HG03520 (cell line): ENCODE data around the gene GRIK3.

ENCODE experiments used
- ATAC-seq: cut with Tn5 transposase; IDR thresholded peaks from one replicate; pipeline ENCODE4 v1.9.1; 2021; ENCODE audit warnings: mild to moderate bottlenecking, moderate library complexity; ENCODE audit not compliant: unreplicated experiment

The GRIK3 gene

GRCh38 chr1:36982709-36983108 lies 51.6 kb downstream of the GRIK3 start:
- no peak for ATAC-seq

- no peak for ATAC-seq
Observed at GRCh38 chr1:36981771-36982622, 52.3 kb downstream of the GRIK3 start.

GRCh38 chr1:36981126-36981525 lies 53.2 kb downstream of the GRIK3 start:
- ATAC-seq, result no peak

- ATAC-seq, result no peak
Observed at GRCh38 chr1:36977731-36978406, 56.4 kb downstream of the GRIK3 start.

- ATAC-seq, result no peak
Observed at GRCh38 chr1:36975642-36976041, 58.7 kb downstream of the GRIK3 start.

GRCh38 chr1:36973056-36973455 lies 61.3 kb downstream of the GRIK3 start:
- no peak for ATAC-seq

GRCh38 chr1:36971852-36972618 lies 62.3 kb downstream of the GRIK3 start:
- no peak for ATAC-seq

GRCh38 chr1:36968730-36969129 lies 65.6 kb downstream of the GRIK3 start:
- no peak for ATAC-seq

GRCh38 chr1:36966242-36966641 lies 68.1 kb downstream of the GRIK3 start:
- no peak for ATAC-seq

GRCh38 chr1:36965275-36966159 lies 68.8 kb downstream of the GRIK3 start:
- no peak for ATAC-seq

GRCh38 chr1:36964830-36965229 lies 69.5 kb downstream of the GRIK3 start:
- ATAC-seq, result no peak

GRCh38 chr1:36963006-36963405 lies 71.3 kb downstream of the GRIK3 start:
- no peak for ATAC-seq

GRCh38 chr1:36961062-36961615 lies 73.2 kb downstream of the GRIK3 start:
- ATAC-seq, result no peak

GRCh38 chr1:36956570-36956969 lies 77.7 kb downstream of the GRIK3 start:
- no peak for ATAC-seq

GRCh38 chr1:36955016-36955415 lies 79.3 kb downstream of the GRIK3 start:
- no peak for ATAC-seq

GRCh38 chr1:36953061-36953460 lies 81.3 kb downstream of the GRIK3 start:
- ATAC-seq, result no peak

GRCh38 chr1:36951761-36952160 lies 82.6 kb downstream of the GRIK3 start:
- ATAC-seq, result no peak

GRCh38 chr1:36951292-36951750 lies 83.0 kb downstream of the GRIK3 start:
- ATAC-seq, result no peak

GRCh38 chr1:36950604-36951291 lies 83.6 kb downstream of the GRIK3 start:
- no peak for ATAC-seq

- no peak for ATAC-seq
Observed at GRCh38 chr1:36948606-36949005, 85.7 kb downstream of the GRIK3 start.
